DMS 273 (cell line): ENCODE results near the gene ACKR3.

Source experiments
- DNase-seq: peaks from one replicate; lab custom pipeline; 2025; ENCODE audit not compliant: unreplicated experiment; lab: John Stamatoyannopoulos, UW

Gene ACKR3

DNA sequence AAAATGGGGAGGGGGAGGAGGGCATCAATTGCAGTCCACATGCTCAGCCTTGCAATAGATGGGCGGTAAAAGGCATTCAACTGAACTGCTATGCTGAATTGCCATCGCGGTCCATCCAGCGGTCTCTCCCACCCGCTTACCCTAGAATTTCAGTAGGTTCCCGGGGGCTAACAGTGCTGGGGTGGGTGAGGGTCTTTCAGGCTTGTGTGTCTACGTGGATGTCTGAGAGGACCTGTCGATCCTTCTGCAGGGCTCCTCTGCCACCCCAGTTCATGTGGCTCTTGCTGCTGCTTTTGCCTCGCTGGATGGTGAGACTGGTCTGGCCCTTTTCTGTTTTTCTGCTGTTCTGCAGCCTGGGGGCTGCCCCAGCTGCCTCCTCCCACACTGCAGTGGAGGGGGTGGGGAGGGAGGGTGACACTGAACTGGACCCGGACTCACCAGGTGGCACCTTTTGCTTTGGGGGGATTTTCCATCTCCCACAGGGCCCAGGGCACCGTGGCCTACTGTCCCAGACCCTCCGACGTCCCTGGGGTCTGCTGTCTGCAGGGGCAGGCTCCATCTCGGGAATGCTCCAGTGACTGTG lies 14.1 kb downstream of the ACKR3 start:
- DNase-seq: no peak

DNA sequence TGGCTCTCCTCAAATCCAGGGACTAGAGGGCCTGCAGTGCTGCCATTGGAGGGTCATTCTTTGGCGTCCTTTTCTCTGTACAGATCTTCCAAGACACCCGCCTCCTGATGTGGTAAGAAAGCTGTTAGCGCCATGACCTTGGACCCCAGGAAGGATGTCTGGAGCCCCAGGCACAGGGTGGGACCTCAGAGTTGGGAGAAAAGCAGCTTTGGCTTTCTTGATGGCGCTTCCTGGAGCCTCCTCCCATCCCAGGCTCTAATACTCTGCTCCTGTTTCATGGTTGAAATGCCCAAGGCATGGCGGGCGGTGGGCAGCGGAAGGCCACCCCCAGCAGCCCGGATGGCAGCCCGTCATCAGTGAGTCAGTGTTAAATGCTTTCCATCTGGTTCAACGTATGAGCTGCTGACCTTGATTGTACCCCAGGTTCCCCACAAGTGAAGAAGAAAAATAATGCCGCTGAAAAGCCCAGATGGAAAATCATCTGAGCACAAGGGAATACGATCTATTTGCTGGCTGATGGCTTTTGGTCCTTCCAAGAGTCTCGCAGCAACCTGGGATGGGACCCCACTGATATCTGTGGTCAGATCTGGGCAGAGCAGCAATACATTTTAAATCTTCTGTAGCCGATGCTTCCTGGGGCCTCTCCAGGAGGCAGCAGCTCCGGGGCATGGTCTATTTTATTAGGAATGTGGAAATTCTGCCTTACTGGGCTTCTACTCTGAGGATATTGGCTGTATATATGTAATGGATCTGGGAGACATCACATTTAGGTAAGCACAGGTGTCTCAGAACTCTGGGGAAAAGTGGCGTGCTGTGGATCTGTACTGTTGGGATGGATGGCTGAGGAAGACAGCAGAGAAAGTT lies 15.1 kb downstream of the ACKR3 start:
- DNase-seq: peak; percentile 18

DNA sequence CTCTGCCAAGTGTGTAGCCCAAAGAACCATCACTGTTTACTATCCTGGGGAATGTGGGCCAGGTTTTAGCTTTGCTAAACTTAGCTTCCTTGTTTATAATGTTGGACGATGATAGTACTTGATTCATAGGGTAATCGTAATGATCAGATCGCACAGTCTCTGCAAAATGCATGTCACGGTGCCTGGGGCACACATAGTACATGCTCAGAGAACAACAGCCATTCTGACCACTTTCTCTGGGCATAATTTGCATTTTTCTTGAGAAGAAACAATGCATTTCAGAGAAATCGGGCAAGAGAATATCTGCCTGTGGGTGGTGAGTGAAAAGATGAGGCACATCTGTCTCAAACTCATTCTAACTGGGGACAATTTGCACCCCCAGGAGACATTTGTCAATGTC lies 16.3 kb downstream of the ACKR3 start:
- no peak for DNase-seq

DNA sequence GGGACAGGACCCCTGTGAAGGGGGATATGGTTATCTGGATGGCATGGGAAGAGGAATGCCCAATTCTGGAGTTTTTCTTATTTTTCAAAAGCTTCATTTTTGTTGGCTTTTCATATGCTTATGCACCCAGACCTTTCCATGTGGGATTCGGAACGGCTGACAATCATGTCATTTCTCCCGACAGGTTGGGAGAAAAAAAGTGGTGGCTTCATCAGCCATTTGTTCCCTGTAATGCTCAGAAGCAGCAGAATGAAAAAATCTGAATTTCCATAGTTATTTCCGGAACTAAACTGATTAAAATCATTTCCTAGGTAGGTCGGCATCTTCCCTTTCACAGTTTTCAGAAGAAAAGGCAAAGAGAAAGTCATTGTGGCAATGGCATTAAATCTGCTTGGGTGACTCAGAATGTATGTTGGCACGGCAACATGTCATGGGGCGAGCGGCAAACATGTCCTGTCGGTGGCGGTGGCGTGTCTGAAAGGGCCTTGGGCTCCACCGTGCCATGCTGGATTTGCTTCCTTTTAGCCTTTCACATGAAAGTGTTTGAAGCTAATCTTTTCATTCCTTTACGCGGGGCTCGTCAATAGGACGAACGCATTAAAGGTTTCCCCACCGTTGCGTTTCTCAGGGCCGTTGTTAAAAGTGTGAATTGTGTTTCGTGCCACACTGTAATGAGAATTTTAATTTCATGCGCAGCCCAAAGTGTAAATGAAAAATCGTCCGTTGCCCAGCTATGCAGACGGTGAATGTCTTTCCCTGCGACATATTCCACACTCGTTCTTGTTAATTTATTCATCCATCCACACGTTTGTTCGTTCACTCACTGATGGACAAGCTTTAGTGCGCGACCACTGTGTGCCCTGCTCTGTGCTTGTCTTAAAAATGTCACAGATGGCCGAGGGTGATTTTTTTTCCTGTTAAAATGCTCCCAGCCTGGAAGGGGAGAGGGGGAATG lies 18.5 kb downstream of the ACKR3 start:
- DNase-seq: no peak

DNA sequence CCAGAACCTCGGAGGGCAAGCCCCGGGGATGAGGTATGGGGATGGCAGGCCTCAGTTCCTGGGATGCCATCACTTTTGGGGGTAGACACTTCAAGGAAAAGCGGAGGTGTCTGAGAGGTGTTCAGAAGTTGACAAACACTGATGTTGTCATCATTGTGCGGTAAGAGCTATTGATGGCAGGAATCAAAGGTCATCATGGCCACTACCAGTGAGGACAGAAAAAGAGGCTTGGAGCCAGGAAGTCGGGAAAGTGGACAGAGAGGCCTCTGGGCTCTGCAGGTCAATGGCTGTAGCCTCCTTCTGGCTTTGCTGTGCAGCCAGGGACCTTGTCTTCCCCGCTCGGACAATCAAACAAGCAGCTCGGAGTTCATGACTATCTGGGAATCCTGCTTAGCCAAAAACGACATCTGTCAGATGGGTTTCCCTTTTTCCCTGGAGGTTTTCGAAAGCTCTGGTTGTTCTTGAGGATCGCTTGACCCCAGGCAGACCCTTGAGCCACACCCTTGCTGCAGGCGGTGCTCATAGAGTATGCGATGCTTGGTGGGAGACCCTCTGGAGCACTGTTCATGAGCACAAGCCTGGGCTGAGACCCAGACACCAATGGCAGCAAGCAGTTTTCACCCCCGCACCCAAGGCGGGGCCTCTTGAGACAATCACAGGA lies 19.4 kb downstream of the ACKR3 start:
- DNase-seq: no peak

DNA sequence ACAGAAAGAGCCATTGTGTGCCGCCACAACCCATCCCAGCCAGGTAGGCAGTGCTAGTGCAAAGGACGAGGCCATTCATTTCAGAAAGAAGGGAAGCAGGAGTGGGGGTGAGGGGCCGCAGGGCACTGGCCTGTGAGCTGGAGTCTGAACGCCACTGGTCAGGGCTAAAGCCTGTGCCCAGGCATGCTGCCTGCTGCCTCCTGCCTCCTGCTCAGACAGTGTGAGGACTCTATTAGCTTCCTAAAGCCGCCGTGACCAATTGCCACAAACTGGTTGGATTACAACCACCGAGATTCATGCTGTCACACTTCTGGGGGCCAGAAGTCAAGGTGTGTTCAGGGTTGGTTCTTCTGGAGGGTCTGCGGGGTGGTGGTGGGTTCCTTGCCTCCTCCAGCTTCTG lies 21.2 kb downstream of the ACKR3 start:
- DNase-seq: no peak

DNA sequence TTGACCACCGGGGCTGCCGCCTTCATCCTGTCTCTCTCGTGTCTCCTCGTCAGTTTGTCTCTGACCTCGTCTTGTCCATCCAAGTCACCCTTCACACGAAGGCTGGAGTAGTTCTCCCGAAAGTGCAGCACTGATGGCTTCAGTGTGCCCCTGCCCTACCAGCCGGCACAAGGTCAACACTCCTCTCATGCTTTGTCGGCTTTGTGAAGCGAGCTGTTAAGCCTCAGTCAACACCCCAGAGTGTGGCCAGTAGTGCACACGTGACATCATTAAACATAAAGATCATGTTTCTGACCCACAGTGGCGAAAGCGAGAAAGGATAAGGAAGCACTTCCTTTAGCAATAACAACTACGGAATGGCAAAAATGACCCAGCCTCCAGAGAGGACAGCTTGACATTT lies 23.2 kb downstream of the ACKR3 start:
- DNase-seq: no peak

DNA sequence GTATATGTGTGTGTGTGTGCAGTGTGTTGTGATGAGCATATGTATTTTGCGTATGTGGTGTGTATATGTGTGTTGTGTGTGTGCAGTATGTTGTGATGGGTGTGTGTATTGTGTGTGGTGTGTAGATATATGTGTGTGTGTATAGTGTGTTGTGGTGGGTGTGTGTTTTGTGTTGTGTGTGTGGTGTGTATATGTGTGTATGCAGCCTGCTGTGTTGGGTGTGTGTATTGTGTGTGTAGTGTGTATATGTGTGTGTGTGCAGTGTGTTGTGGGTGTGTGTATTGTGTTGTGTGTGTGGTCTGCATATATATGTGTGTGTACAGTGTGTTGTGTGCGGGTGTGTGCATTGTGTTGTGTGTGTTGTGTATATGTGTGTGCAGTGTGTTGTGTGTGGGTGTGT lies 23.9 kb downstream of the ACKR3 start:
- no peak for DNase-seq

DNA sequence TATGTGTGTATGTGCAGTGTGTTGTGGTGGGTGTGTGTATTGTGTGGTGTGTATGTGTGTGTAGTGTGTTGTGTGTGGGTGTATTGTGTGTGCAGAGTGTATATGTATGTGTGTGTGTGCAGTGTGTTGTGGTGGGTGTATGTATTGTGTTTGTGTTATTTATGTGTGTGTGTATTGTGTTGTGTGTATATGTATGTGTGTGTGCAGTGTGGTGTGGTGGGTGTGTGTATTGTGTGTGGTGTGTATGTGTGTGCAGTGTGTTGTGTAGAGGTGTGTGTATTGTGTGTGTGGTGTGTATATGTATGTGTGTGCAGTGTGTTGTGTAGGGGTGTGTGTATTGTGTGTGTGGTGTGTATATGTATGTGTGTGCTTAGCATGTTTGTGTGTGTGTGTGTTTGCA lies 24.3 kb downstream of the ACKR3 start:
- no peak for DNase-seq

DNA sequence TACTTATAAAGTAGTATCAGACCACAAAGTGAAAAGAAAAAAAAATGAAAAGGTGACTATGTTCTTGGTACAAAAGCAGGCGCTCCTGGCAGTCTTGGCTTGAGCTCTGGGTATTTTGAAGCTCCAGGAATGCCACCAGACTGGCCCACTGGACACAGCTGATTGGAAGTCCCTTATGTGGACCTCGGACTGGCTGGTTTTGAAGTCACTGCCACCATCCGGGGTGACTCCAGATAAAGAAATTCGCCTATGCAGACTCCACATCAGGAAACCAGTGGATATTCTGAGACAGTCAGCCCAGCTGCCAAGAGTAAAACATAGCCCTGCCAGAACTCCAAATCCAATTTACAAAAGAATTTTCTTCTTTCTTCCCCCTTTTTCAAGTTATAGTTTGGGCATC lies 28.0 kb downstream of the ACKR3 start:
- no peak for DNase-seq

DNA sequence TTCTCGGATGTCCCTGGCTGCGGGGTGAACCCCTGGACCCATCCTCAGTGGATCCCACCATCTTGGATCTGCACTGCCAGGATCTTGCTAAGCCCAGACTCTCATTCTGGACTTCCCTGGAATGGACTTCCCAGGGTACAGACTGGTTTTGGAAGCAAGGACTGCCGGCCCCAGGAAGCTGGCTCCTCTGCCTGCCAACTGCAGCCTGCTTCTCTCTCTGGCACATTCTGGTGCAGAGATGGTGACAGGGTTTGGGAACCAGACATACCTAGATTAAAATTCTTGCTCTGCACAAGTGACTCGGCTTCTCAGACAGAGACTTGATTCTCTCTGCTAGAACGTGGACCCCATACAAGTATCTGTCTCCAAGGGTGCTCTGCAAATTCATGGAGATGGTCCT lies 29.4 kb downstream of the ACKR3 start:
- DNase-seq: no peak

DNA sequence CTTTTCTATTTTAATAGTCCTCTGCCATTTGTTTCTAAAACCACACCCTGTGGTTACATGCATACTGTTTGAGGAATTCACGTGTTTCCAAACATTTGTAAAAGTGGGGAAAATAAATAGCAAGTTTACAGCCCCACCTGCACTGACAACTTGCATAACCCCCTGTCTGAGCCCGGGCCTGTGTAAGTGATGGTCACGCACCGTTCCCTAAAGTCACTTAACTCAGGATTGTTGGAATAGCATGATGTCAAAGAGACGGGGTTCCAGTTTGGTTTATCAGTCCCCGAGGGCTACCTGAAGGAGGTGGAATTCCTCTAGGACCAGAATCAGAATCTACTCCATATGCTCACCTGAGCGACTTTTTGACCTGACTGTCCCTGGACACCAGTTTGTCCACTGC lies 30.5 kb downstream of the ACKR3 start:
- DNase-seq: no peak

DNA sequence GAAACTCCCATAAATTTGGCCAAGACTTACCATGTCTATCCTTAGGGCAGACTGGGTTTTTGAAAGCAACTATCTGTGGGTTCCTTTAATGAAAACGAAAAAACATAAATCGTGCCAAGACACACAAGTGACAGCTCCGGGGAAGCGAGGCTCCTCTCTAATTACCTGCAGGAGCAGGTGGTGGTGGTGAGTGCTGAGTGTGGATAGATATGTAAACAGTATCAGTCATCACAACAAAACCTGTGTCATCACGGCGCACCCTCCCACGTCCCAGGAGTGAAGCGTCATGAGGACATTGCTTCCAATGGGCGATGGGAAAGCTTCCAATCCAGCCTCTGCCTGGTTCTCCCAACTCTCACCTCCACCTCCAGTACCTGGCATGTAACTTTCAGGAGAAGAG lies 31.3 kb downstream of the ACKR3 start:
- DNase-seq: no peak

DNA sequence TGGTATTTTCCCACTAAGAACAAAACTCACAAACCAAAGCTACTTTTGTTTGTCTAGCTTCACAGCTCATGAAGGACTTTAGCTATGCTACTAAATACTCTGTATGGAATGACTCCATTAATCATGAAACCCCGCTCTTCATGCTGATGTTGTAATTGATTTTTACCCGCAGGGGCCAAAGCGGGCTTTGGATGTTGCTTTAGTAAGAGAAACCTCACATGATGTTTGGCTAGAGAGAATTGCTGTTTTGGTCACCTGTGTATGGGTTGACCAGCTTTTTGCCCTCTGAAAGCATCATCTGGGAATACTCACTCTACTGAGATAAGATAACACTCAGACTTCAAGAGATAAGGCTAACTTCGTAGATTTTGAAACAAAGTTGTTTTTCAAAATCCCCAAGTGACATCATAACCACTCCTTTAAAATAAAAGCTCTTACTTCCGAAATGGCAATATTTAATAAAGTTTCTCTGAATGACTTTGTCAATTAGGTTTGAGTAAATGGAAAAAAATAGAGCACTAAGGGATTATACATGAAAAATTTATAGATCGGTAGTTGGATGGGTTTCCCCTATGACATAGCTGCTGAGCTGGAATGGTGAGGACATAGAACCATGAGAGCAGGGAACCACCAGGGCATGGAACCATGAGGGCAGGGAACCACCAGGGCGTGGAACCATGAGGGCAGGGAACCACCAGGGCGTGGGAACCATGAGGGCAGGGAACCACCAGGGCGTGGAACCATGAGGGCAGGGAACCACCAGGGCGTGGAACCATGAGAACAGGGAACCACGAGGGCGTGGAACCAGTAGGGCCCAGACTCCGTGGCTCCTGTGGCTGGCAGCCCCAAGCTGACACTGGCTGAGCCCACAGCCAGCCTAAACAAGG lies 31.9 kb downstream of the ACKR3 start:
- DNase-seq: peak; percentile 34

DNA sequence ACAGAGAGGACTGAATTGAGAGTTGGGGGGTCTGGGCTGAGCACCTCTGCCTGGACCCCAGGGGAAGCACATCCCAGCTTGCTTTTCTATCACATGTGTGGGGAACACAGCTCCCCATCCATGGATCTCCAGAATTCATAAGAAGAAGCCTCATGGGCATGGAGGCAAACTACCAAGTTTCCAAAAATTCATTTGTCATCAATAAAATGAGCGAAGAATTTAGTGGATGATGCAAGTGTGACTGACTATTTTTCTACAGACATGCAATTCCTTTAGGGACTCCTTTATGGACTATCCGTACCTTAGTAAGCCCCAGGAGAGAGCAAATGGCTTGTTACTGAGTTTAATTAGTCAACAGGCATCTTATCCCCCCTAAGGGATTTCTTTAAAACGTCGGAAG lies 33.1 kb downstream of the ACKR3 start:
- DNase-seq: no peak

DNA sequence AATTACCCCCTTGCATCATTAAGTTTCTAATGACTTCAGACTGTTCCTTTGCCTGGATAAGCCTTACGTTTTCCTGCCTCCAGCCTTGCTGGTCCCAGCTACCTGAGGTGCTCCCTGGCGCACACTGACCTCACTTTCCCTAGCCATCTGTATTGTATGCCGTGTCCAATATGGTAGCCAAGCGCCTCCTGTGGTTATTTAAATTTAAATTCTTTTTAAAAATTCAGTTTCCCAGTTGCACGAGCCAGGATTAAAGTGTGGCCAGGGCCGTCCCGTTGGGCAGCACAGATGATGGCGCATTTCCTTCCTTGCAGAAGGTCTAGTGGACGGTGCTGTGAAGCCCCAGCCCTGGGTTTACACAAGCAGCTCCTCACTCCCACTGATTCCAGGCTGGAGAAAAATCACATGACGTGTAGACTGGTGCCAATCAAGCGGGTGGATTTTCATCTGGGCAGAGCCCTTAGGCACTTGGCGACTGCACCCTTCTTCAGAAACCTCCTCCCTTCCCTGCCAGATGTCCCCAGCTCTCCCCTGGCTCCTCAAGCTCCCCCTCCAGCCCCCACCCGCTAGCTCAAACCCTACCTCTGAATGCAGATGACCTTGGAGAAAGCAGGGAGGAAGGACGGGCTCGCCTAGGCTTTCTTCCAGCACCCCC lies 33.9 kb downstream of the ACKR3 start:
- peak; percentile 64 for DNase-seq

DNA sequence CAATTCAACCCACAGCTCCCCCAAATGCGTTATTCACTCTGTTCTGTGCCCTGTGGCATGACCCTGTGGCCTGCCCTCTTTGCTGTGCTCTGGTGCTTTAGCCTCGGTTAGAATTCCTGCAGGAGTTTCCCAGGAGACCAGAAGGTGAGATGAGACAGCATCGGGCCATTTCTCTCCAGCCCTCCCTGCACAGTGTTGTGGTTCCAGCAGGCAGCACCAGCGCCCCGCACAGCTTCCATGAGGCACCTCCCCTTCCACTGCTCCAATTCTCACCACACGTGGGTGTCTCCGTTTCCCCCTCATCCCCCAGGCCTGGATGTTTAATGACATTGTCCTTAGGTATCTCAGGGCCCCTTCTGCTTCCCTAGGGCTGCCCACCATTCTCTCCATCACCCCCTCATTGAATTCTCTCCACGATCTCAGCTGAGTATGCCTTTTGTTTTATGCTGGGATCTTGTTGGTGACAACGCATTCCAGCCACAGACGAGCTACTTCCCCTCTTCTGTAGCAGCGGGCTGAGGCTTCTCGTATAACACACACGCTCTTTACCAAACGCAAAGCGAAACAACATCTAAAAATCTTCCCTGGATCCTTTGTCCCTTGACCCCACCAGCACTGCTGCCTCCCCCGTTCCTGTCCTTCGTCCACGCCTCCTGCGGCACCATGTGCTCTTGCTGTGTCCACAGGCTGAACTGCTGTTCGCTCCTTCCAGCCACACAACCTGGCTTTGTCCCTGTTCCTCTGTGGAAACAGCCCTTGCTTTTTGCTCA lies 35.1 kb downstream of the ACKR3 start:
- no peak for DNase-seq

DNA sequence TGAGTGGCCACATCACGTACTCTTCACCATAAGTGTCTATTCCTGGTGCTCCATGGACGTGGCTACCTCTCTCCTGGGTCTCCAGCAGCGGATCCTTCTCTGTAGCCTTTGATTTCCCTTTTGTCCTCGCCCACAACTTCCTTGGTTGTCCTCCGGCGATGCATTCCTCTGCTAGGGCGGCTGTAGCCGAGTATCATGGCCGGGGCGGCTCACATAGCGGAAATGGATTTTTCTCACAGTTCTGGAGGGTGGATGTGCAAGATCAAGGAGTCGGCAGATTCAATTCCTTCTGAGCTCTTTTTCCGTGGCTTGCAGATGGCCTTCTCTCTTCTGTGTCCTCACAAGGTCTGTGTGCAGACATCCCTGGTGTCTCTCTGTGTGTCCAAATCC lies 35.7 kb downstream of the ACKR3 start:
- no peak for DNase-seq

DNA sequence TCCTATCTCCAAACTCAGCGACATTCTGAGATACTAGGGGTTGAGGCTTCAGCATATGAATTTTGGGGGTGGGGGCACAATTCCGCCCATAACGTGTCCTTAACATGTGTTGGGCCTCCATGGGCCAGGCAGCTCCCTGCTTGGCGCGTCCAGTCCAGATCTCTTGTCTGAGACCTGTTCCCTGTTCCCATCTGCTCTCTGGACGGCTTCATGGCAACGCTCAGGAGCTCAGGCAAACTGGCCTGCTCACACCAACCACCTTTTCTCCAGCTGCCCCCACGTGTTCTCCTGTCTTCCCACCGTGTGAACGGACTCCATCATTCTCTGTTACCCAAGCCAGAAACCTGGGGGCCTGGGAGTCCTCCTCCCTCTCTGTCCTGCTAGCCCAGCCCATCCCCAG lies 36.4 kb downstream of the ACKR3 start:
- DNase-seq: no peak
